NB4 (cell line): ENCODE results near the gene SHROOM2.

Experiments used
- CTCF ChIP-seq: IDR thresholded peaks from one replicate; pipeline ENCODE4 v1.5.1; 2012; ENCODE audit warnings: low read depth, low read length
- POLR2A ChIP-seq: IDR thresholded peaks from 2 replicates; pipeline ENCODE4 v1.6.1; 2011; ENCODE audit warnings: mild to moderate bottlenecking; ENCODE audit not compliant: insufficient read length; ENCODE audit errors: extremely low read depth

DNA sequence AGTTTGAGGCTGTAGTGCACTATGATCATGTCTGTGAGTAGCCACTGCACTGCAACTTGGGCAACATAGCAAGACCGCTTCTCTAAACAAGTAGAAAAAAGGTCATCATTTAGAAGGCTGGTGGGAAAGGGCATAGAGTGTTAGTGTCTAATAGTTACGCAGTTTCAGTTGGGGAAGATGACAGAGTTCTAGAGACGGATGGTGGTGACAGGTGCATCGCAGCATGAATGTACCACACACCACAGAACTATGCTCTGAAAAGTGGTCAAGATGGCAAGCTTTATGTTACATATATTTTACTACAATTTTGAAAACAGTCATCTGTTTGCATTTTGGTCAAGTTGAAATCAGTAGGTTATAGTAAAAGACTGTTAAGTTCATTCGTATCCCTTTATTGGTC, 157.2 kb downstream of the SHROOM2 start:
- no peak for TF ChIP-seq CTCF
- TF ChIP-seq POLR2A: no peak
